DOHH2 (cell line): ENCODE data around the gene TMEM127.
"Not testable (repeated sequence)": the region's sequence is repeated elsewhere in the genome, so short reads cannot be mapped to it uniquely, and the experiment has no call there.

Source experiments
- H3F3A ChIP-seq: fragments of 200-600 bp; sonication (generic), shearing (Covaris generic); 2 replicates; pipeline ENCODE4 v1.6.0; 2016; ENCODE audit warnings: antibody characterized with exemption, mild to moderate bottlenecking; ENCODE audit not compliant: control insufficient read depth, insufficient read depth
- H3K27ac ChIP-seq: fragments of 200-600 bp; sonication (generic); 2 replicates; pipeline ENCODE4 v1.5.1; 2014; ENCODE audit warnings: low read depth, mild to moderate bottlenecking, low read length, moderate library complexity
- H3K27me3 ChIP-seq: fragments of 200-600 bp; sonication (generic); 2 replicates; pipeline ENCODE4 v1.6.1; 2014; ENCODE audit warnings: mild to moderate bottlenecking, low read length, mixed read lengths; ENCODE audit not compliant: control insufficient read depth
- H3K36me3 ChIP-seq: fragments of 200-600 bp; sonication (generic); 2 replicates; pipeline ENCODE4 v1.6.1; 2014; ENCODE audit warnings: mild to moderate bottlenecking, low read length, moderate library complexity, mixed read lengths; ENCODE audit not compliant: control insufficient read depth
- H3K4me1 ChIP-seq: fragments of 200-600 bp; sonication (generic); 2 replicates; pipeline ENCODE4 v1.6.1; 2014; ENCODE audit warnings: mild to moderate bottlenecking, low read length, mixed read lengths; ENCODE audit not compliant: control insufficient read depth
- H3K4me2 ChIP-seq: fragments of 200-600 bp; sonication (generic); 2 replicates; pipeline ENCODE4 v1.6.0; 2014; ENCODE audit warnings: mild to moderate bottlenecking, low read length, moderate library complexity
- H3K4me3 ChIP-seq: fragments of 200-600 bp; sonication (generic); 2 replicates; pipeline ENCODE4 v1.5.1; 2014; ENCODE audit warnings: mild to moderate bottlenecking, low read length, mixed read lengths
- H3K79me2 ChIP-seq: fragments of 200-600 bp; sonication (generic); 2 replicates; pipeline ENCODE4 v1.6.1; 2014; ENCODE audit warnings: mild to moderate bottlenecking, low read length, mixed read lengths; ENCODE audit not compliant: control insufficient read depth
- H3K9me2 ChIP-seq: fragments of 200-600 bp; sonication (generic); replicated peaks from 2 replicates; pipeline ENCODE4 v1.6.1; 2014; ENCODE audit warnings: mild to moderate bottlenecking, low read length, mixed read lengths; ENCODE audit not compliant: control insufficient read depth
- H3K9me3 ChIP-seq: fragments of 200-600 bp; sonication (generic); 2 replicates; pipeline ENCODE4 v1.6.1; 2014; ENCODE audit warnings: antibody characterized with exemption, low read length, mixed read lengths; ENCODE audit not compliant: control insufficient read depth, insufficient read depth
- H4K20me1 ChIP-seq: fragments of 200-600 bp; sonication (generic); 2 replicates; pipeline ENCODE4 v1.6.0; 2014; ENCODE audit warnings: low read depth, mild to moderate bottlenecking, antibody characterized with exemption, low read length, moderate library complexity; ENCODE audit not compliant: control insufficient read depth, insufficient read depth
- CTCF ChIP-seq: fragments of 200-600 bp; sonication (generic); IDR thresholded peaks from one replicate; pipeline ENCODE4 v1.5.1; 2014; ENCODE audit warnings: antibody characterized with exemption, mild to moderate bottlenecking, low read depth, low read length; ENCODE audit not compliant: poor library complexity, severe bottlenecking
- EZH2phosphoT487 ChIP-seq: fragments of 200-600 bp; sonication (generic); IDR thresholded peaks from 2 replicates; pipeline ENCODE4 v1.6.1; 2017; ENCODE audit warnings: borderline replicate concordance, mild to moderate bottlenecking, antibody characterized with exemption, low read length, moderate library complexity, mixed read lengths

Gene TMEM127

DNA sequence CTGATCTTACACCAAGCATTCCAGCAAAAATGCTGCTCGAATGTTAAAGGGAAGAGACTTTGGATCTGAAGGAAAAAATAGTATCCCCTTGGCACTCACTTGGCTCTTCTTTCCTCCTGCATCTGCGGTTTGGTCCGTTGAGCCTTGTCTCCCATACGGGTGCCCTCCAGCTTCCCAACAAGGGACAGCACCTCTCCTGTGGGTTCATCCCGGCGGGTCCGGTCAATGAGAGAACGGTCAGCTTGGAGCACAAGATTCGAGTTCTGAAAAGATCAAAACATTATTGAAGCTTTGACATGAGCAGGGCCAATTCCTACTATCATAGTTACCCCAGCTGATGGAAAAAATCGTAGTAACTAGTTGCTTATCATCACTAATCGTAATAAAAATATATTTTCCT, 38.8 kb upstream of the TMEM127 start:
- H4K20me1 ChIP-seq = 0 out of 2 replicates have a peak, but pooled peaks cover 3% of the 10 kb centered on the region
- peaks cover 9% of the 10 kb centered on the region for H3F3A ChIP-seq
- peaks cover 66% of the 10 kb centered on the region for H3K36me3 ChIP-seq
- H3K79me2 ChIP-seq = peaks cover 64% of the 10 kb centered on the region
- peak overlapping the region; percentile 74 for H3K27ac ChIP-seq
- peak overlapping the region; percentile 90 for H3K4me2 ChIP-seq
- H3K9me3 ChIP-seq = no peaks in the 10 kb centered on the region
- H3K4me1 ChIP-seq = peaks cover 31% of the 10 kb centered on the region
- H3K27me3 ChIP-seq = no peaks in the 10 kb centered on the region
- peak overlapping the region; percentile 90 for H3K4me3 ChIP-seq
- TF ChIP-seq EZH2phosphoT487 (no peak), CTCF (no peak)
- no peaks in the 10 kb centered on the region for H3K9me2 ChIP-seq

DNA sequence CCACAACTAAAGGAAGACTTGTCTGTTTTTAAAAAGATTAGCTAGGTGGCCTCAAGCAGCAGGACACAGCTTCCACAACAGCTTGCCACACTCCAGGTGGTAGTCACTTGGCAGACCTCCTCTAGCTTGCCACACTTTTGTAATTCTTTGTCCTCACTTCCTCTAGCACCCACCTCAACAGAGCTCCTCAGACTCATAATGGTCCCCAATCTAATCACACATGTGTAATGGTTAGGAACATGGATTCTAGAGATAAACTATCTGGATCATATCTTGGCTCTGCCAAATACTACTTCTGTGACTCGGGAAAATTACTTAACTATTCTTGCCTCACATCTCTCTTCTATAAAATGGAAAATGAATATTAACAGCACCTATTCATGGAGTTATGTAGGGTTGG, 36.1 kb upstream of the TMEM127 start:
- Histone ChIP-seq H3K79me2 (peaks cover 61% of the 10 kb centered on the region), H3F3A (no peaks in the 10 kb centered on the region), H3K9me3 (no peaks in the 10 kb centered on the region), H3K4me1 (peaks cover 22% of the 10 kb centered on the region), H4K20me1 (0 out of 2 replicates have a peak, but pooled peaks cover 3% of the 10 kb centered on the region), H3K9me2 (no peaks in the 10 kb centered on the region), H3K4me2 (no peak overlapping the region), H3K27ac (no peak overlapping the region), H3K4me3 (no peak overlapping the region), H3K36me3 (peaks cover 93% of the 10 kb centered on the region), H3K27me3 (no peaks in the 10 kb centered on the region)
- TF ChIP-seq EZH2phosphoT487 (no peak), CTCF (no peak)

- Histone ChIP-seq H3K4me2 (no peak overlapping the region), H3K36me3 (peaks cover 94% of the 10 kb centered on the region), H3K9me3 (no peaks in the 10 kb centered on the region), H3K27me3 (no peaks in the 10 kb centered on the region), H3K27ac (no peak overlapping the region), H3K9me2 (no peaks in the 10 kb centered on the region), H3K79me2 (peaks cover 14% of the 10 kb centered on the region), H3F3A (no peaks in the 10 kb centered on the region), H3K4me3 (no peak overlapping the region), H3K4me1 (no peaks in the 10 kb centered on the region), H4K20me1 (no peaks in the 10 kb centered on the region)
- TF ChIP-seq CTCF (no peak), EZH2phosphoT487 (no peak)
Observed at GRCh38 chr2:96296925-96297324, 31.1 kb upstream of the TMEM127 start.

GRCh38 chr2:96294271-96294670, 28.5 kb upstream of the TMEM127 start:
- not testable (repeated sequence) for H4K20me1 ChIP-seq, H3K4me2 ChIP-seq, H3K4me3 ChIP-seq, H3K27me3 ChIP-seq, H3K9me2 ChIP-seq, H3K27ac ChIP-seq, H3K79me2 ChIP-seq, H3K4me1 ChIP-seq, H3F3A ChIP-seq, H3K9me3 ChIP-seq
- peaks cover 97% of the 10 kb centered on the region for H3K36me3 ChIP-seq
